Measurements from ENCODE around the gene DNAJC16.
"Not testable (repeated sequence)": the region's sequence is repeated elsewhere in the genome, so short reads cannot be mapped to it uniquely, and the experiment has no call there.

The DNAJC16 gene

GRCh38 chr1:15526490-15527339, at the start of gene DNAJC16:
Gene DNAJC16 (plus strand): TSS chr1:15526848. CDS start chr1:15529106, 2,258 bp downstream.
- DNase-seq: peak; percentile 94
- Mint-ChIP-seq H3K27me3 (ENCODE audit: low read depth, poor library complexity) (peaks cover 5% of the 10 kb centered on the region), H3K4me3 (peak within 1 kb of the TSS; percentile 92), H3K4me1 (peaks cover 60% of the 10 kb centered on the region), H3K9me3 (no peaks in the 10 kb centered on the region), H3K36me3 (ENCODE audit: low read depth) (peaks cover 13% of the 10 kb centered on the region), H3K27ac (peak within 1 kb of the TSS; percentile 100)
- TF ChIP-seq CTCF (IDR thresholded peaks at IDR 0.05): no peak

DNA sequence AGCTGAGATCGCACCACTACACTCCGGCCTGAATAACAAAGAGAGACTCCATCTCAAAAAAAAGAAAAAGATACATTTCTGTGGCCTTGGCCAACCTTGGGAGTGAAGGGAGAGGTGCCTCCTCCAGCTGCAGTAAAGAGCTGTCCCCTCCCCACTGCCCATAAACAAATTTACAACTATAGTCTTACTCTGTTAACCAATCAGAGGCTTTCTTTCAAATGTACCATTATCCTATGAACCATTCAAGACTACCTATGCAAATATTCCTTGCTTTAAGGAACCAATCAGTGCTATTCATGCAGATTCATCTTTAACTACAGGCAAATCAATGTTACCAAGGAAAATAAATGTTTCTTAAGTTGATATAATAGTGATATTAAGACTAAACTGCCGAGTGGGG, 49.7 kb upstream of the DNAJC16 start:
- DNase-seq: no peak
- Mint-ChIP-seq H3K36me3 (ENCODE audit: low read depth) (no peaks in the 10 kb centered on the region), H3K9me3 (peaks cover 3% of the 10 kb centered on the region), H3K4me1 (no peaks in the 10 kb centered on the region), H3K27me3 (ENCODE audit: low read depth, poor library complexity) (no peaks in the 10 kb centered on the region), H3K4me3 (no peak overlapping the region), H3K27ac (no peak overlapping the region)
- no peak for TF ChIP-seq CTCF (IDR thresholded peaks at IDR 0.05)

DNA sequence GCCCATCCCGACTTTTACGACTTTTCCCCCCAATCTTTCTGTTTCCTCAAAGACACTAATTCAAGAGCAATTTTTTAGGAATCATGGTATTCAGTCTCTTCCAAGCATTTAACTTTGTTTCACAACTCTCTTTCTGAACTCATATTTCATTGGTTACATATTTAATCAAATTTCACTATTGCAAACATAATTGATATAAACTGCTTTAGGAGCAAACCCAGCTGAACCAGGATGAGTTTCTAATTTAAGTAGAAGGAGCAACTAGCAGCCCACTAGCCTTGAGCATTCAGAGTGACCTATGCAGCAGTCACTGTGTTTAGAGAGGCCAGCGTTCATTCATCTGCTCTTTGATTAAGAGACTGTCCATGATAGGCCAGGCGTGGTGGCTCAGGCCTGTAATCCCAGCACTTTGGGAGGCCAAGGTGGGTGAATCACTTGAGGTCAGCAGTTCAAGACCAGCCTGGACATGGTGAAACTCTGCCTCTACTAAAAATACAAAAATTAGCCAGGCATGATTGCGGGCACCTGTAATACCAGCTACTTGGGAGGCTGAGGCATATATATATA, 48.9 kb upstream of the DNAJC16 start:
- no peak overlapping the region for H3K4me3 Mint-ChIP-seq
- H3K27me3 Mint-ChIP-seq (ENCODE audit: low read depth, poor library complexity): no peaks in the 10 kb centered on the region

DNA sequence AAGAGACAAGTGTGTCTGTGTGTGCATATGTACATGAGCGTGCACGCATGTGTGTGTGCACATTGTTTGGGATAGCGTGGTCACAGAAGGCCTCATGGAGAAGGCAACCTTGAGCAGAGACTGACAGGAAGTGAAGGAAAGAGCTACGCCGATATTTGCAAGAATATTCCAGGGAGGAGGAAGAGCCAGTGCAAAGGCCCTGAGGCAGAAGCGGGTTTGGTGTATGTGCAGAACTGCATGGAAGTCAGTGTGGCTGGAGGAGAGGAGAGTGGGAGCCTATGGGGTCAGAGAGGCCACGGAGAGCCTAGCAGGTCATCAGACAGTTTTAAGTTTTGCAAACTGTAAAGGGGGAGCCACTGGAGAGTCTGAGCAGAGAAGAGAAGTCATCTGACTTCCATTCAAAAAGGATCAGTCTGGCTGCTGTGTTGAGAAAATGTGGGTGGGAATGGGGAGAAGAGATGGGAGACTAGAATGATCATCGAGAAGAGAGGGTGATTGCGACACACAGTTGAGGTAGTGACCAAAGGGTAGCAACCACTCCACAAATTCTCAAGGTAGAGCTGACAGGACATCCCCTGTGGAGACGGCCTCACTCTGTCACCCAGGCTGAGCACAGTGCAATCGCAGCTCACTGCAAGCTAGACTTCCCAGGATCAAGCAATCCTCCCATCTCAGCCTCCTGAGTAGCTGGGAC, 46.8 kb upstream of the DNAJC16 start:
- Mint-ChIP-seq H3K4me1 (no peaks in the 10 kb centered on the region), H3K27me3 (ENCODE audit: low read depth, poor library complexity) (no peaks in the 10 kb centered on the region), H3K27ac (no peak overlapping the region), H3K36me3 (ENCODE audit: low read depth) (peaks cover 4% of the 10 kb centered on the region), H3K4me3 (no peak overlapping the region), H3K9me3 (no peaks in the 10 kb centered on the region)
- TF ChIP-seq CTCF (IDR thresholded peaks at IDR 0.05): no peak
- DNase-seq: no peak

More for the DNA sequence above, 48.9 kb upstream of the DNAJC16 start:
- DNase-seq: no peak
- no peak for TF ChIP-seq CTCF (IDR thresholded peaks at IDR 0.05)
- Mint-ChIP-seq H3K36me3 (ENCODE audit: low read depth) (no peaks in the 10 kb centered on the region), H3K4me1 (no peaks in the 10 kb centered on the region), H3K9me3 (no peaks in the 10 kb centered on the region), H3K27ac (no peak overlapping the region)

GRCh38 chr1:15482455-15482854, 44.2 kb upstream of the DNAJC16 start:
- H3K27me3 Mint-ChIP-seq (ENCODE audit: low read depth, poor library complexity); H3K9me3 Mint-ChIP-seq; H3K27ac Mint-ChIP-seq; DNase-seq; H3K4me3 Mint-ChIP-seq; H3K4me1 Mint-ChIP-seq: not testable (repeated sequence)
- peaks cover 27% of the 10 kb centered on the region for H3K36me3 Mint-ChIP-seq (ENCODE audit: low read depth)

- not testable (repeated sequence) for H3K4me3 Mint-ChIP-seq, H3K27ac Mint-ChIP-seq
Measured at GRCh38 chr1:15482983-15483543, 43.6 kb upstream of the DNAJC16 start.

More at GRCh38 chr1:15482983-15483543, 43.6 kb upstream of the DNAJC16 start:
- not testable (repeated sequence) for H3K4me1 Mint-ChIP-seq; H3K27me3 Mint-ChIP-seq (ENCODE audit: low read depth, poor library complexity); H3K9me3 Mint-ChIP-seq; DNase-seq
- peaks cover 27% of the 10 kb centered on the region for H3K36me3 Mint-ChIP-seq (ENCODE audit: low read depth)
